GM15510 (cell line): Measurements from ENCODE around the gene ATG4B.

Experiments used
- POLR2A ChIP-seq: IDR thresholded peaks from 3 replicates; pipeline ENCODE4 v1.6.1; 2011; ENCODE audit warnings: borderline replicate concordance; ENCODE audit not compliant: insufficient read length; ENCODE audit errors: extremely low read depth

The ATG4B gene

DNA sequence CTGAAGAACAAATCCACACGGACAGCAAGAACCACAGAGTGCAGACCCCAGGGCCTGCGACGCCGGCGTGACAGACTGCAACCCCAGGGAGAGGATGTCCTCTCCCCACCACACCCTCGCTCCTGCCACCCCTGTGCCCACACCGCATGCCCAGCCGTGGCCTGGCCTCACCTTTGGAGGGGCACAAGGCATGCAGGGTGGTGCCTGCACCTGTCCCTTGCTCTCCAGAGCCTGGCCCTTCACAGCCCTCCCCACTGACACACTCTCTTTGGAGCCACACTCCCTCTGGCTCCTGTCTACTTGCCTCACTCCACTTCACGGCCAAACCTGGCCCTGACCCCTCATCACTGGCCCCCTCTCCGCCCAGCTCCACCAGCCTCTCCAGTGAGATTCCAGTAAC is 9.8 kb upstream of the ATG4B start:
- no peak for TF ChIP-seq POLR2A

GRCh38 chr2:241629762-241630435 is 7.6 kb upstream of the ATG4B start:
- no peak for TF ChIP-seq POLR2A

DNA sequence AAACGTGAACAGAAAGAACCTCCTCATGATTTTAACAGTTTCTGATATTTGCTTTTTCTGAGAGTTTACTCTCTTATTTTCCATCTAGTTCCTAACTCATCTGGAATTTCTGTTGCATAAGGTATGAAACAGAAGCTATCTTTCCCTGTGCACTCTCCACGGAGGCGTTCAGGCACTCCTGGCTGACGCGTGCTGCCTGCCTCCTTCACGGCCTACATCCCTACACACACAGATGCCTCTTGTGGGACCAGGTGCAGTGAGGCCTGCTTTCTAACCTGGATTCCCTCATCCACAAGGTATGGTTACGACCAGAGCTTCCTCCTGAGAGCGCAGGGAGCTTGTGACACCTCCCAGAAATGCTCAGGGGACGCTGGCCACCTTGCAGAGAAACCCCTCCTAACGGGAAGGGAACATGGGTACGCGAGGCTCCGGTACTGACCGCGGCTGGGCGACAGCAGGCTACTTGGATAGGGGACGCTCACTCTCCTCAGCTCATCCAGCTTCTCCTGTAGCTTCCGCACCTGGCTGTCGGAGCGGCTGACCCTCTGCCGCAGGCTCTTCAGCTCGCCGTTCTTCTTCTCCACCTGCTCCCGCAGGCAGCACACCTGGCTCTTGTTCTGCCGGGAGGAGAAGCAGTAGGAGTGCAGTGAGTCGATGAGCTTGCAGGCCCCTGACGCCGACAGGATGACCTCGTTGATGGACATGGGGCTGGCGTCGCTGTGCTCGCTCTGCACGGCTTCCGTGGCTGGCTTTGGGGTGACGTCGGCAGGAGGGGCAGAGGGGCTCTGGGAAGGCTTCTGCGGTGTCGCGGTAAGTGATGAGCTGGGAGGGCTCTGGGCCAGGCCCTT is 4.8 kb upstream of the ATG4B start:
- no peak for TF ChIP-seq POLR2A

DNA sequence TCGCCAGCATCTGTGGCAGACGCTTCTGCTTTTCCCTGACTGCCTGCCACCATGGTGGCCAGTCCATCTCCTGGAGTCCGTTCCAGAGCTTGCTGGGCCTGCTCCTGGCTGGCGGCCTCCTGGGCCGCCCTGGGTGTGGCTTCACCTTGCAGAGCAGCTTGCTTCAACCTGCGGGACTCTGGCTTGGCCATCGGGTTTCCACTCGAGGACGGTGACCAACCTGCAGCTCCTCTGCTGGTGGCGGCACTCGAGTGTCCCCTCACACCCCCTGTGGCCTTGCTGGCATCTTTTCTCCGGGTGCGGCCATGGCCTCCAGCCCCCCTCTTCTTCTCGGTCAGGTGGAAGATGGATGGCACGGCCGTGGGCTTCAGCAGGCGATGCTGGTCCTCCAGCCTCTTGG is 3.9 kb upstream of the ATG4B start:
- no peak for TF ChIP-seq POLR2A

GRCh38 chr2:241635756-241636155 is 1.7 kb upstream of the ATG4B start:
- TF ChIP-seq POLR2A: no peak

- TF ChIP-seq POLR2A: no peak
Measured at GRCh38 chr2:241636182-241637017, 1.1 kb upstream of the ATG4B start.

DNA sequence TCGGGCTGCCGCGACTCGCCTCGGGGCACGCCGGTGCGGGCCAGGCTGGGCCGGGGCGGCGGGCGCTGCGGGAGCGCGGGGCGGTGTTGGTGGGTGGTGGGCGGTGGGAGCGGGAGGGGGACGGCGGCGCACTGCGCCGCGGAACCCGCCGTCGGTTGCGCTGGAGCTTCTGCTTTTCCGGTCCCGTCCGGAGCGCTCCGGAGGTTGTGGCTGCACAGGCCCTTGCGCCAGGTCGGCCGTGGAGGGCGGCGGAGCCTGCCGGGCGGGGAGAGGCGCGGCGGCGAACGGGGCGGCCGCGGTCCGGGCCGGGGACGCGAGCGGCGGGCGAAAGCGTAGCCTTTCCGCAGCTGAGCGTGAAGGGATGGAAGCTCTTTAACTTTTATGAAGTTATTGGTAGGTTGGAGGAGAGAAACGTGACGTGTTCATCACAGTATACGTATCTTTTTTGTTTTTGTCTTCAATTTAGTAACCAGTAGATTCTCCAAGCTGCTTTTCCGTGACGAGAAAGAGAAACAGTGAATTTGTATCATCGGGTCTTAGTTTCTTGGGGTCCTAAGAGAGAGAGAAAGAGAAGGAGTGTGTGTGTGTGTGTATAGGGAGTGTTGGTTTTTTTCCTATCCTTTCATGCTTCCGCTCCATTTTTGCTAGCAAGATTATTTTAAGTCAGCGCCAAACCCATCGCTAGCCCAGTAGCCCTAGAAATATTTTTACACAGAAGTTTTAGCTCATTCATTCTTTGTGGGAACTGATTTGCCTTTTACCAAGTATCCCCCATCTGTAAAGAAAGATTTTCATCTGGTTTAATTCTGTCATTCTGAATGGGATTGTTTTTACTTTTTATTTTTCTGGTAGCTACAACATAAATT is 535 bp downstream of the ATG4B start:
- no peak for TF ChIP-seq POLR2A

- no peak for TF ChIP-seq POLR2A
Measured at GRCh38 chr2:241638940-241639339, 1.4 kb downstream of the ATG4B start.

- no peak for TF ChIP-seq POLR2A
Measured at GRCh38 chr2:241639385-241639784, 1.9 kb downstream of the ATG4B start.

GRCh38 chr2:241640165-241640795 is 2.8 kb downstream of the ATG4B start:
- TF ChIP-seq POLR2A: no peak

DNA sequence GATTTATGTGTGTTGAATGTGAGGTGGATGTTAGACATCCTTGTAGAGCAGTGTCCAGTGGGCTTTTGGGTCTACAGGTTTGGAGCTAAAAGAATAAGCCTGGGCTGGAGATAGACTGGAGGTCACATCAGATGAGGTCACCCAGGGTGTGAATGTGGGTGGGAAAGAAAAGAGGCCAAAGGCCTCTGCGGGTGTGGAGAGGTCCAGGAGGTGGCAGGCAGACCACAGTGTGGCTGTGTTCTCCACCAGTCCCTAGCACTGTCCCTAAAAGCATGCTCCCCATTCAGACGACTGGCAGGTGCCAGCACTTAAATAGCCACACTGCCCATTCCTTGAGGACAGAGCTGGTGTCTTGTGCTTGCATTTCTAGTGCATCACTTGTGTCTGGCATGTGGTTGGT is 4.1 kb downstream of the ATG4B start:
- TF ChIP-seq POLR2A: no peak

DNA sequence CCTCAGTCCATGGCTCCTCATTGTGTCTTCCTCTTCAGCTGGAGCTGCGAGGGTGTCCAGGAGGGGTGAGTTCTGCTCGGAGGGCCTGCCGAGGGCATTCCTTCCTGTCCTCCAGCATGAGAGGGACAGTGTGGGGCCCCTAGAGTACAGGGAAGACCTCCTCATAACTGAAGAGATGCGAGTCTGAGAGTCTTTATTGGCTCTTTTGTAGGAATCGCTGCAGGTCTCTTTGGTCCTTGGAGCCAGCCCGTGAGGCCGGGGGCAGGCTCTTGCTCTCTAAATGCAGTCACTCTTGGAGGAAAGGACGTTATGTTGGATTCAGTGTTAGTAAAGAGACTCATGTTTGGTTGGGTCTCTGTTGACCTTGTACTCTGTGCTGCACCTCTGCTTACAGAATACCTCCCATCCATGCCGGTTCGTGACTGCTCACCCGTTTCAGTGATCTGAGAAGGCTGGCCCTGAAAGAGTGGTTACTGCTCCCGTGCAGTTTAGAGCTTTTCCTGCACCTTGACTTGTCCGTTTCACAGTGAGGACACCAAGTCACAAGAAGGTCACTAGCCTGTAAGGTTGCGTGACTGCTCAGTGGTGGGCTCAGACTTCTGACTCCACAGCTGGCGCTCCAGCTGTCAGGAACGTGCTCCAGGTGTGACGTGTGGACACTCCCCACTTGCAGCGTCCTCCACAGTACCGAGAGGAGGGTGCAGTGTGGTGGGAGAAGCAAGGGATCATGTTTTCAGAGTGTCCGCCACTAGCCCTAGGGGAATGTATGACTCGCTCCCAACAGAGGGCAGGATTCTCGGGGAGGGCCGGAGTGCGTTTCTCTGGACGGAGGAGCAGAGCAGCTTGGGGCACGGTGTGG is 7.8 kb downstream of the ATG4B start:
- no peak for TF ChIP-seq POLR2A

GRCh38 chr2:241645915-241646645 is 8.6 kb downstream of the ATG4B start:
- TF ChIP-seq POLR2A: no peak

DNA sequence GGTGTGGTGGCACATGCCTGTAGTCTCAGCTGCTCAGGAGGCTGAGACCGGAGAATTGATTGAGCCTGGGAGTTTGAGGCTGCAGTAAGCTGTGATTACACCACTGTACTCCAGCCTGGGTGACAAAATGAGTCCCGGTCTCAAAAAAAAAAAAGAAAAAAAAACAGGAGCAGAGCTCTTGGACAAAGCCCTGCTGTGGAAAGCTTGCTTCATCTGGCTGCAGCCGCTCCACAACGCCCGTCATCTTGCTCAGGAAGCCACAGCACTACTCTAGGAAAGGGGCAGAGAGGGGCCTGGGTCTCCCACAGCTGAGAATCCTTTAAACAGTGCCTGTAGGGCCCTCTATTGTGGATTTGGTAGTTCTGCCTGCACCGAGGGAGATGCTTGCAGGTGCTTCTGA is 11.0 kb downstream of the ATG4B start:
- no peak for TF ChIP-seq POLR2A
